GM18951 (cell line): Measurements from ENCODE around the gene ZBTB3.

Experiments
- POLR2A ChIP-seq: IDR thresholded peaks from 4 replicates; pipeline ENCODE4 v1.6.1; 2011; ENCODE audit warnings: mild to moderate bottlenecking; ENCODE audit not compliant: insufficient read length, insufficient read depth; ENCODE audit errors: extremely low read depth
- in situ Hi-C: fragments of 300-500 bp; cut with MboI; formaldehyde crosslinking; loops from one replicate; pipeline ENCODE4 v1.12.0; 2022; ENCODE audit warnings: low sequenced_read_pairs, mixed read lengths, inconsistent platforms; ENCODE audit not compliant: unreplicated experiment

Gene ZBTB3

DNA sequence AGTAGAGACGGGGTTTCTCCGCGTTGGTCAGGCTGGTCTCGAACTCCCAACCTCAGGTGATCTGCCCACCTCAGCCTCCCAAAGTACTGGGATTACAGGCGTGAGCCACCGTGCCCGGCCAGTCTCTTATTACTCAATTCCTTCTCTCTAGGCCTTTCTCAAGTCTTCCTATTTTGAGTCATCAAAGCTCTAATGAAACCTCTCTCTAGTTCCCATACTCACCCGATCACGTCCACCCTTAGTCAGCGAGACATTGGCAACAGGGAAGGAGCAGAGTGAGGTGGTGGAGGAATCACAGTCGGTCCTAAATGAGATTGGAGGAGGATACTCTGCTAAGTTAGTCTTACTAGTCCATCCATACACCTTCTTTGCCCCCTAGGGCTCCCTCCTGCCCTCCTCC lies 51.7 kb downstream of the ZBTB3 start:
- in situ Hi-C loops = no loop called here
- no peak for TF ChIP-seq POLR2A
